Testis (tissue), 2 donors: Measurements from ENCODE around the gene PEX14.

Source experiments
- CTCF ChIP-seq, 3 experiments: fragments of 450-650 bp in 2 of 3; fragments of 200-600 bp in 1 of 3; sonication (generic) in 1 of 3; IDR thresholded peaks; one replicate each; pipeline ENCODE4 v1.5.1; 2016 to 2019; ENCODE audit warnings: antibody characterized with exemption in 3 of 3, mild to moderate bottlenecking in 2 of 3, moderate library complexity in 1 of 3
- POLR2A ChIP-seq: fragments of 450-650 bp; IDR thresholded peaks from one replicate; pipeline ENCODE4 v1.6.1; 2017; ENCODE audit warnings: antibody characterized with exemption, mild to moderate bottlenecking, moderate library complexity

GRCh38 chr1:10586125-10586524 is 111.4 kb downstream of the PEX14 start:
- TF ChIP-seq CTCF (IDR thresholded peaks at IDR 0.05), result no peak
- no peak for TF ChIP-seq POLR2A
